ENCODE data around the gene PDIA3. TPM values are rescaled to one million over a fixed set of nuclear protein-coding genes. Genes with fewer than 3 reads are reported as not detected.

The PDIA3 gene
- total and polyA plus RNA-seq, 2 of the 13 experiments (the other 11 are each of a cell fraction or from before 2014, with no cell fraction given): 238 to 433 TPM

DNA sequence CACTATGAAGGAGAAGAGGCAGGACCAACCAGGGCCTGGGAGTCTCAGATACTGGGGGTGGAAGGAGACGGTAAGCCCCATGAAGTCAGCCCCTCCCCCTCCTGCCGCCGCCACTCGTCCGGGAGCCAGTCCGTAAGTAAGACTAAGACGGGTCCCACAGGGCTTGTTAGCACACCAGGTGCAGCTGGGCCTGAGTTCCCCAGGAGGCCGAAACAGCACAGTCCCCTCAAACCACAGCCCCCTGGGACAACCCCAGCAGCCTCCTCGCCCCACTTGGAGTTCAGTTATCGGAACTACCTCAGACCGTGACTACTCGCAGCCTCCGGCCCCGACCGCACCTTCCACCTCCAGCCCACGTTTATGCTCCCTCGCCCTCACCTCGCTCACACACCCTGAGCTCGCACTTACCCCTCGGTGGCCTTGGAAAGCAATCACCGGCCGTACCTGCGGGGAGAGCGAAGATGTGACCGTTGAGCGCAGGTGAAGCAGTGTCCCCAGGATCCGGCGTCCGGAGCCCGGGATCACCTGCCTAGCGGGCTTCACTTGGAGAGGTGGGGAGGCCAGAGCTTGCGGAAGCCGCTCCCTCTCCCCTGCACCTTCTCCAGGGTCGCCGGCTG lies 30.0 kb downstream of the PDIA3 start:
- peak overlapping the region; percentile 99 for H3K4me2 ChIP-seq (ENCODE audit: low read depth, low read length)
- H3K27me3 ChIP-seq (ENCODE audit: control insufficient read depth in 1 of 2, insufficient read depth in 2 of 2, low read length in 2 of 2): no peaks in the 10 kb centered on the region
- H3K4me1 ChIP-seq (ENCODE audit: insufficient read depth, low read length): peaks cover 15% of the 10 kb centered on the region
- FAIRE-seq (no peak), ATAC-seq (peak; percentile 47), DNase-seq (ENCODE audit: low spot score) (no peak)
- WGBS (ENCODE audit: low lambda C conversion rate): under 1% methylated on average over 19 of the region's 35 CpGs
- no peaks in the 10 kb centered on the region for H3K9me3 ChIP-seq (ENCODE audit: low read length)
- peak overlapping the region; percentile 44 for H2AFZ ChIP-seq (ENCODE audit: low read length)
- POLR2A ChIA-PET: interaction anchor here (1.0 to 4.0 kb wide), 7 partner anchors 14 to 48 kb away, joined by 4 to 34 read pairs (median 8); partner anchors contain the start of genes HYPK, MFAP1, PDIA3 and SERINC4
- intact Hi-C loops (cut with micrococcal nuclease; ENCODE audit: unreplicated experiment): no loop called here
- peak overlapping the region; percentile 86 for H3K27ac ChIP-seq (ENCODE audit: extremely low read length, insufficient read depth, low read length)
- peak overlapping the region; percentile 75 for H3K9ac ChIP-seq (ENCODE audit: insufficient read depth, low read depth, low read length)
- H4K20me1 ChIP-seq (ENCODE audit: insufficient read depth, low read length): no peaks in the 10 kb centered on the region
- no TSS peak for BruUV-seq (replicated peaks)
- in situ Hi-C loops (cut with HindIII; ENCODE audit: extremely low pct_ligation_motif_present, low pct_unique_long_range_greater_than_20kb): loop anchor here (10.0 kb wide), 1 partner anchor 261 kb away; the partner anchor contains the start of gene MAP1A
- peak overlapping the region; percentile 65 to 97 (median 78) for H3K4me3 ChIP-seq (replicated peaks in 1 of 3; ENCODE audit: insufficient read depth in 1 of 3, low read depth in 2 of 3, low read length in 3 of 3)
- H3K79me2 ChIP-seq (ENCODE audit: insufficient read depth, low read length): no peaks in the 10 kb centered on the region
- peaks cover 4 to 24% of the 10 kb centered on the region in 2 experiments; a peak in 3 of 5 replicates for H3K36me3 ChIP-seq (replicated peaks in 1 of 2; ENCODE audit: control insufficient read depth in 1 of 2, insufficient read depth in 2 of 2, low read length in 2 of 2)
- CTCF ChIA-PET (ENCODE audit: low intra/inter-chr PET ratio, low total read pairs): no interaction called here
- no peak for TF ChIP-seq NR2F1 (CRISPR knock-in tag; IDR thresholded peaks at IDR 0.05)
- TF ChIP-seq NONO (IDR thresholded peaks at IDR 0.05): no peak
- peak; percentile 78 for TF ChIP-seq NONO (CRISPR knock-in tag; conservative IDR thresholded peaks at IDR 0.05)
- TF ChIP-seq ATF7 (IDR thresholded peaks at IDR 0.05): no peak
- TF ChIP-seq ATF7 (CRISPR knock-in tag; IDR thresholded peaks at IDR 0.05): no peak
- 0 out of 2 replicates have a peak, but pooled peaks have one; percentile 24 for TF ChIP-seq ZNF788 (CRISPR knock-in tag; IDR thresholded peaks at IDR 0.05; ENCODE audit: borderline replicate concordance)
- TF ChIP-seq, protein P1, sequence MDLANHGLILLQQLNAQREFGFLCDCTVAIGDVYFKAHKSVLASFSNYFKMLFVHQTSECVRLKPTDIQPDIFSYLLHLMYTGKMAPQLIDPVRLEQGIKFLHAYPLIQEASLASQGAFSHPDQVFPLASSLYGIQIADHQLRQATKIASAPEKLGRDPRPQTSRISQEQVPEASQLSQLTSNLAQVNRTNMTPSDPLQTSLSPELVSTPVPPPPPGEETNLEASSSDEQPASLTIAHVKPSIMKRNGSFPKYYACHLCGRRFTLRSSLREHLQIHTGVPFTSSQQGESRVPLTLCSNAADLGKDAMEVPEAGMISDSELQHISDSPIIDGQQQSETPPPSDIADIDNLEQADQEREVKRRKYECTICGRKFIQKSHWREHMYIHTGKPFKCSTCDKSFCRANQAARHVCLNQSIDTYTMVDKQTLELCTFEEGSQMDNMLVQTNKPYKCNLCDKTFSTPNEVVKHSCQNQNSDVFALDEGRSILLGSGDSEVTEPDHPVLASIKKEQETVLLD (CRISPR knock-in tag; IDR thresholded peaks at IDR 0.05; ENCODE audit: low read depth): 0 out of 2 replicates have a peak, but pooled peaks have one; percentile 26
- TF ChIP-seq HOXD1 (CRISPR knock-in tag; IDR thresholded peaks at IDR 0.05): no peak
- no peak for TF ChIP-seq SOX13 (IDR thresholded peaks at IDR 0.05)
- TF ChIP-seq SOX13 (CRISPR knock-in tag; conservative IDR thresholded peaks at IDR 0.05 in 1 of 2, IDR thresholded peaks at IDR 0.05 in 1 of 2): no peak
- TF ChIP-seq, protein P2, sequence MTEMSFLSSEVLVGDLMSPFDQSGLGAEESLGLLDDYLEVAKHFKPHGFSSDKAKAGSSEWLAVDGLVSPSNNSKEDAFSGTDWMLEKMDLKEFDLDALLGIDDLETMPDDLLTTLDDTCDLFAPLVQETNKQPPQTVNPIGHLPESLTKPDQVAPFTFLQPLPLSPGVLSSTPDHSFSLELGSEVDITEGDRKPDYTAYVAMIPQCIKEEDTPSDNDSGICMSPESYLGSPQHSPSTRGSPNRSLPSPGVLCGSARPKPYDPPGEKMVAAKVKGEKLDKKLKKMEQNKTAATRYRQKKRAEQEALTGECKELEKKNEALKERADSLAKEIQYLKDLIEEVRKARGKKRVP (CRISPR knock-in tag; IDR thresholded peaks at IDR 0.05): peak in 1 of 2 experiments; percentile 28; a peak in 1 of 4 replicates
- no peak for TF ChIP-seq JUND (CRISPR knock-in tag; IDR thresholded peaks at IDR 0.05)
- peak; percentile 84; the same call in 1 of the 2 replicates for TF ChIP-seq ZBTB42 (CRISPR knock-in tag; IDR thresholded peaks at IDR 0.05)
- 0 out of 2 replicates have a peak, but pooled peaks have one; percentile 19 for TF ChIP-seq ETV5 (CRISPR knock-in tag; IDR thresholded peaks at IDR 0.05; ENCODE audit: borderline replicate concordance)
- 0 out of 2 replicates have a peak, but pooled peaks have one; percentile 21 for TF ChIP-seq ZNF605 (CRISPR knock-in tag; IDR thresholded peaks at IDR 0.05)
- 0 out of 2 replicates have a peak, but pooled peaks have one; percentile 0 for TF ChIP-seq KMT2B (CRISPR knock-in tag; IDR thresholded peaks at IDR 0.05)
- TF ChIP-seq EEA1 (CRISPR knock-in tag; IDR thresholded peaks at IDR 0.05; ENCODE audit: borderline replicate concordance): no peak; the same call in 1 of the 2 replicates
- no peak for TF ChIP-seq ZNF232 (CRISPR knock-in tag; IDR thresholded peaks at IDR 0.05; ENCODE audit: borderline replicate concordance)
- 0 out of 2 replicates have a peak, but pooled peaks have one; percentile 42 for TF ChIP-seq FOXC1 (CRISPR knock-in tag; IDR thresholded peaks at IDR 0.05; ENCODE audit: borderline replicate concordance)
- no peak for TF ChIP-seq ZFP36 (IDR thresholded peaks at IDR 0.05; ENCODE audit: borderline replicate concordance, low read depth, low read length, partially characterized antibody)
- TF ChIP-seq ZNF747 (CRISPR knock-in tag; IDR thresholded peaks at IDR 0.05; ENCODE audit: borderline replicate concordance): peak; percentile 46; the same call in 1 of the 2 replicates
- no peak for TF ChIP-seq ZNF432 (CRISPR knock-in tag; IDR thresholded peaks at IDR 0.05; ENCODE audit: borderline replicate concordance)
- peak; percentile 32 for TF ChIP-seq TAF15 (IDR thresholded peaks at IDR 0.05; ENCODE audit: low read depth, low read length, poor library complexity, severe bottlenecking)

Data from HepG2 (cell line).